NCI-H82 (cell line): ENCODE measurements around the gene OGN.

Experiments
- DNase-seq: peaks from one replicate; lab custom pipeline; 2025; lab: John Stamatoyannopoulos, UW

Gene OGN

DNA sequence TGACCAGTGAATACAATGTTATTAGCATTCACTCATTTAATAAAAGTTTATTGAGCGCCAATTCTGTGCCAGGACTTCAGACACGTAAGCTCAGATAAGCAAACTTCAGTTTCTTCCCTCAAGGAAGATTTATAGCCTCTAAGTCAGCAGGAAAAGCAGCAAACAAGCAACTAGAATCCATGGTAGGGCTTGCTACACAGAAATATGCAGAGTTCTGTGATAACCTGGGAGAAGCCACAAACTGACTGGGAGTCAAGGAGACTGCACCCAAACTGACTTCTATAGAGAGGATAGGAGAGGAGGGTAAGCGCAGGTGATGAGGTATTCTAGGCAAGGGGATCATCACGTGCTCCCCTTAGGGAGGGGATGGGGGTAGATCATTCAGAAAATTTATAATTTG lies 1.4 kb upstream of the OGN start:
- no peak for DNase-seq

DNA sequence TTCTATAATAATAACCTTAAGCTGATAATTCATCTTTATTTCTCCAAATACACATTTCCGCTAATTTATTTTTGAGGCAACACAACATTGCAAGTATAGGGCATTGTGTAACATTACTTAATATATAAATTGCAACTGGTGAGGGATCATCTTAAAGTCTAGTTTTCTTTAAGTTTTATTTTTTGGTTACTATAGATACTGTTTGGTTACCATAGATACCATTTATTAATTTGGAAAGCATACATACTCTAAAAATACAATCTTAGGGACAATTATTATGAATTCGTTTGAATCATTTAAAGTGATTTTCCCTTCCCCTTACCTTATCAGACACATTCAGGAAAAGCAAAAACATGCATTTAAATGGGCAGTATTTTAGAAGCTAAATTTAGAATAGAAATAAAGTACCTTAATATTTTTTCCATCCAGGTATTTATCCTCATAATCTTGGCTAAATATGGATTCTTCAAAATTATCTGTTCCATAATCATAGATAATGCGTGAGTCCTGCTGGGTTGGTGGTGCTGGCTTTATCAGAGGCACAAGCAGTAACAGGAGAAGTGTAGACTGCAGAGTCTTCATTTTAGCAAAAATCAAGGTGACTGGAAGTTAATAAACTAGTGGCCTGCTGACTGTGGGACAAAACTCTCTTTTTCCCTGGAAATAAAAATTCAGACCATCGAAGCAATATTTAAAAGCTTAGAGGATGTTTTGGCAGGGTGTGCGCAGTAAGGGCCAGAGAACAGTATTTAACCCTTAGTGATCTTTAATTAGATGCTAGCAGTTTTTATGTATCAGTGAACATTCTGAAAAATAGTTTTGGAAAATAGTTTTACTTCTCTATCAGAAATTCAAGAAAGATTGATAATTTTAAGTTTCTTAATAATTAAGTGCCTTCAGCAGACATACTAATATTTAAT lies 1.3 kb downstream of the OGN start:
- DNase-seq = no peak

DNA sequence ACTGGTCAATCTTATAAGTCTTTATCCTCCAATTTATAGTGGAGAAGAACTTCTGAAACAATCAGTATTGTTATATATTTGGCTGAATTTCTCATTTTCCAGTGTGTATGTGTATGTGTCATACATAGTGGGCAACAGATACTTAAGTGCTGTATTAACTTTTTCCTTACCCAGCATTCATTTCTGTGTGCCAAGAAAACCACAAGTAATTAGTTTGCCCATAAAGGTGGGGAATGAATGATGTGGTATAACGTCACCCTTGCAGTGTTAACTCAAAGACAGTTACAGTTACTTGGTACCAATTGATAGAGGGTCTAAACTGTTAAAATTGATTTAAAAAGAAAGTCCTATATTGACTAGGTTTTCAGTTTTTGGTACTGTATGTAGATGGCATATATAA lies 2.0 kb downstream of the OGN start:
- no peak for DNase-seq

DNA sequence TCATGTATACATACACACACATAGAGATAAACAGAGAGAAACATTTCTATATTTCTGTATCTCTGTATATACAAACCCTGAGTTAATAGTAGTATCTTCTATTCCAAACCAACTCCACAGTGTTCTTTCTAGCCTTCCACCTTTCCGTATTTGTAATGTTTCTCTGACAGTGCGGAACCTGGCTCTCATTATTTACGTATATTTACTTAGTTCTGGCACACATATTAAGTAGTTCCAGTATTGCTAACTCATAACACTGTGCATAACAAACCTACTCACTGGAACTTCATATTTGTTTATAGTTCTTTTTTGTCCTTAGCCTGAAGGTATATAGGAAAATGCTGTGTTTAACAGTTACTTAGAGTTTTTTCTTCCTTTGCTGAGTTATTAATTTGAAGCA lies 6.5 kb downstream of the OGN start:
- DNase-seq = no peak

DNA sequence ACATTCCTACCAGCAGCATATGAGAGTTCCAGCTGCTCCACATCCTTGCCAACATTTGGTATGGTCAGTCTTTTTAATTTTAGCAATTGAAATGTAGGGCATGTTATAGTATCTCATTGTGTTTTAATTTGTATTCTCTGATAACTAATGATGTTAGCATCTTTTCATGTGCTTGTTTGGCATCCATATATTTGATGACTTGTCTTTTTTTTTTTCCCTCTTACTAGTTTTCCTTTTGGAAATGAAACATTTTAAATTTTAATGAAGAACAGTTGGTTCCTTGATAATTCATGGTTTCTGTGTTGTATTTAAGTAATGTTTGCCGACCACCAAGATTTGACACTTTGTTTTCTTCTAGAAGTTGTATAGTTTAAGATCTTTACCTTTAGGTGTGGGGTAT lies 8.8 kb downstream of the OGN start:
- no peak for DNase-seq

DNA sequence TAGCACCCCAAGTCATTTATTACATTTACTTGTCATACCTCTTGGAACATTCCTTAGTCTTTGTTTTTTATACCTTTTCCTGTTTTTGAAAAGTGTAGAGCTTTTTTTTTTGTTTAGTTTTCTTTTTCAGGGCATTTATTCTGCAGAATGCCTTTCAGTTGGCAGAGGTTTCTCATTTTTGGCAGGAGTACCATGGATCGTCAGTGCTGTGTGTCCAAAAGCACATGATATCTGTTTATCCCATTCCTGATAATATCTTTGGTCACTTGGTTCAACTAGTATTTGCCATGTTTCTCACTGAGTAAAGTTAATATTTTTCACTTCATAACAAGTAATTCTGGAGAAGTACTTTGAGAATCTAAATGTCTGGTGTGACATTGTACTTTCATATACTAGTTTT lies 10.7 kb downstream of the OGN start:
- no peak for DNase-seq

DNA sequence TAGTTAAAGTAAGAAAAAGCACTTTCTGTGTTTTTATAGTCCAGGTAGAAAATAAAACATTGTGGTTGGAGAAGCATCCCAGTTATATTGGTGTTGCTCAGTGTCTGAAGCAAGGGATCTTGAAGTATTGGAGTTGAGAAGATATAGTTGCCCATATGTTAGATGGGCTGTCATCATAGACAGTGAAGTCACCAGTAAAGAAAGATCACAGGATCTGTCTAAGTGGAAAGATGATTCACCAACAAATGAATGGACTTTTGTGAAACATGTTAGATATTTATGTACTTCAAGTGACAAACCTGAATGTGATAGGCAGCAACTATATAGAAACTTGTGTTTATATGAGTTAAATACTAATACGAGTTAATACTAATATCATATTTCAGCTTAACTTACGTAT lies 11.7 kb downstream of the OGN start:
- no peak for DNase-seq

DNA sequence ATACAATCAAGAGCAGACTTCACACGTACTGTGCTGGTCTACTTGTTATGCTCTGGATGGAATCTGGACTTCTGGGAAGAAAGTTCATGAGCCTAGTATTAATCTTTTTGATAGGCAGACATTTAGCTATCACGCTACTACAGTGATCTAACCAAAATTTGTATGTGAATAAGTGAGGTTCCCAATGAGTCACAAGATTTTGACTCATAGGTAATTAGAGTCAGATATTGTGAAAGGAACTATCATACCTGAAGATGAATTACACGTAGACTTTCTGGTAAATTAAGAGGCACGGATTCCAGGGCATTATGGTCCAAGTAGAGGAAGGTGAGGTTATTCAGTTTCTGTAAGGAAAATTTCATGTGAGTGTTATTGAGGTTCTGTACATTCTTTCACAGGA lies 18.4 kb downstream of the OGN start:
- DNase-seq = no peak

DNA sequence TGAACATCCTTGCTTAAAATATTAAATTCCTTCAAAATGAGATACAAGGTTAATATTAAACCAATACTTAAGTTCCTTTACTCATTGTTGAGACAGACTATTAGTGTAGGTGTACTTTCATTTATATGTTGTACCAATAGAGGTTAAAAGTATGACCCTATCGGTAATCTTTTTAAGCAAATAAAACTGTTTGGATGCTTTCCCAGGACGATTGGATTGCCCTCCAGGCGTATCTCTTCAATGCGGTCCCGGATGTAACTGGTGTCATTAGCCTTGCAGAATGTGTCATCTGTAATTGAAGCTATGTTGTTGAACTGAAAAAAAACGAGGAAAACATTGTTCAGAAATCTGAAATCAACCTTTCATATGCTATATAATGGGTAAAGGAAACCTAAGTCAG lies 18.9 kb downstream of the OGN start:
- no peak for DNase-seq

DNA sequence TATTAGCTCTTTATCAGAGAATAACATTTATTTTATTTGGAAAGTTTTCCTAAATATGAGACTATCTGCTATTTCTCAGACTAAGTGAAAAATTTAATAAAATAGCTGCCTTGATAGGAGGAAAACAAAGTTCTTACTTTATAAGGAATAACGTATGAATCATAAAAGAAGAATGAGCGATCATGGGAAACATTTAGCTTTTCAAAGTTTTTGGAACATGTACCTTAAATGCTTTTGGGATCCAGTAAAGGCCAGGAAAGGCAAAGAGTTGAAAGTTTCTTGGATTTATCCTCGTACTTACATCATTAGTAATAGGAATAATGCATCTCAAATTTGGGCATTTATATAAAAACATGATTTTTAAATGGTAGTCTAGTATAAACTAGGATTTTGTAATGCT lies 19.4 kb downstream of the OGN start:
- DNase-seq = no peak

DNA sequence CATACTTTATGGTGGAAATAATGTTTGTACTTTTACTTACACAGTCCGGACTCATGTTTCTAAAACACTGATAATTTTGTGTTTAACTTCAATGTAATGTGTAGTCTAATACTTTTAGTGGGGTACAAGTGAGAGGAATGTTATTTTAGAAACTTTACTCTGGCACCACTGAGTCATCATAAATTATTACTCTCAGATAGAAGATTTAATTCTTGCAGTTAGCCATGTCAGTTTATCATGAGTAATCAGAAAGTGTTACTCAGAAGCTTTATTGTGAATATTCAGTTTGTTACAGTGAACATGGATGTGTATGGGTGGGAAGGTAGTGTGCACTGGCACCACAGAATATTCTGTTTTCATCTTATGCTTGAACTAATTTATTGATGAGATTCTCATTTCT lies 20.0 kb downstream of the OGN start:
- DNase-seq = no peak

DNA sequence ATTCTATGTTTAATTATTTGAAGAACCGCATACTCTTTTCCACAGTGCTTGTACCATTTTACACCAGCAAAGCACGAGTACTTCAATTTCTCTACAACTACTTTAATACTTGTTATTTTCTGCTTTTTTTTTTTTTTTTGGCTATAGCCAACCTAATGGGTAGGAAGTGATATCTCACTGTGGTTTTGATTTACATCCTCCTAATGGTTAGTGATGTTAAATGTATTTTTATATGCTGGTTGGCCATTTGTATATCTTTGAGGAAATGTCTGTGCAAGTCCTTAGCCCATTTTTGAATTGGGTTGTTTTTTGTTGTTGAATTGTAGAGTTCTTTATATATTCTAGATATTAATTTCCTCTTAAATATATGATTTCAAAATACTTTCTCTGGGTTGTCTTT lies 22.6 kb downstream of the OGN start:
- DNase-seq = no peak

DNA sequence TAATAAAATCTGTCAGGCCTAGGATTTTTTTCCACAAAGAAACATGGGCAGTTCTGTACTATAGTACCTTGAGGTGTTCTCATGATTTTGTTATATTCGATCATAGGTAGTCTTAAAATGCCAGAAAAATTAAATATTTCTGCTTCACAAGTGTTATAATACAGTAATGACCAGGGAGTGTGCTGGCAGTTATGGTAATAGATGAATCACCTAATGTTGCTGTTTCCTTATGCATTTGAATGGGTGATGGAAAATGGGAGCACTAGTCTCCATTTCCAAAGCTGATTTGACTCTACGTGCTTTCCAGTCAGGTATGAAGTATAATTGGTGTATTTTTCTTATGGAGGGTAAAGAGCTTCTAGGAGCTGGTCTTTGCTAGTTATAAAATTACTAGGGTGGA lies 23.8 kb downstream of the OGN start:
- DNase-seq = no peak

DNA sequence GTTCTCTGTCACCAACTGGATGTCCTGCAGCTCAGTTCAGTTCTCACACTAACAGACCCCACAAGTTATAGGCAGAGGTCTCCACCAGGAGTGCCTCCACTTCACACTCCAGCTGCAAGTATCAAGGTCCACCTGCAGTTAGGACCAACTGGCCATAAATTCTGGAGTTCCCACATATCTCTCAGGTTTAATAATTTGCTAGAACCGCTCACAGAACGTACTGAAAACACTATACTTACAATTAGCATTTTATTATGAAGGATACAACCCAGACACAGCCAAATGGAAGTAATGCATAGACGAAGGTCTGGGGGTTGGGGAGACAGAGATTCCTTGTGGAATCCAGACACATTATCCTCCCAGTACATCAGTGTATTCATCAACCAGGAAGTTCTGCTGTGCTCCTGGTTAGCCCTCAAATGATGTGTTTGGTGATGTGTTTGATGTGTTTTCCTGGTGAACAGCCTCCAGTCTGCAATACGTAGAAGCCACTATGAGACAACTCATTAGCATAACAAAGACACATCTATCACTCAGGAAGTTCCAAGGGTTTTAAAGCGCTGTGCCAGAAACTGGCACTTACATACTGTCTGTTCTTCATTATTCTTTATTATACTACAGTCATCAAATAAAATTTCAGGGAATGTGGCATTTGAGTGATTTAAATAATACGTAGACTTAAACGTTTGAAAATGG lies 25.4 kb downstream of the OGN start:
- DNase-seq = no peak

DNA sequence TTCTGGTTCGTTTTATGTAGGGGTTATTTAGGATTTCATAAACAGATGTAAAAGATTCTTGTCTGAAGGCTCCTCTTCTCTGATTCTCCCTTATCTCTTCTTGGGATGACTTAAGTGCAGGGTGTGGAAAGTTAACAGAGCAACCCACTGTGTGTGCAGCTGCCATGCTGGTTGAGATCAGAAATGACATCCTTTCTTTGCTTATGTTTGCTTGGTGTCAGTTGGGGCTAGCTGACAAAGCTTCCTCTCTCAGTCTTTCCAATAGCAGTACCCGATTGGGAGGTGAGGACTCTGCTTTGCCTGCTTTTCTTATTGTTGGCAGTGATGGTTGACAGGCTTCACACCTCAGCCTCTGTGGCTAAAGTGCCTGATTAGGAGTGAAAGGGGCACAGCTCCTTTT lies 26.5 kb downstream of the OGN start:
- DNase-seq = no peak

DNA sequence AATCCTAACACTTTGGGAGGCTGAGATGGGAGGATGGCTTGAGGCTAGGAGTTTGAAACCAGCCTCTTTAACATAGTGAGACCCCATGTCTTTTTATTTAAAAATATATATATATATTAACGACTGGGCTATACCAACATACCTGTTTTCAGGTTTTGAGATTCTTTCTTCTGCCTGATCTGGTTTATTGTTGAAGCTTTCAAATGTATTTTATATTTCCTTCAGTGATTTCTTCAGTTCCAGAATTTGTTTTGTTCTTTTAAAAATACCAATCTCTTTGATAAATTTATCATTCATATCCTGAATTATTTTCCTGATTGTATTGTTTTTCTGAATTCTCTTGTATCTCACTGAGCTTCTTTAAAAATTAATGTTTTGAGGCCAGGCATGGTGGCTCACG lies 31.2 kb downstream of the OGN start:
- no peak for DNase-seq

DNA sequence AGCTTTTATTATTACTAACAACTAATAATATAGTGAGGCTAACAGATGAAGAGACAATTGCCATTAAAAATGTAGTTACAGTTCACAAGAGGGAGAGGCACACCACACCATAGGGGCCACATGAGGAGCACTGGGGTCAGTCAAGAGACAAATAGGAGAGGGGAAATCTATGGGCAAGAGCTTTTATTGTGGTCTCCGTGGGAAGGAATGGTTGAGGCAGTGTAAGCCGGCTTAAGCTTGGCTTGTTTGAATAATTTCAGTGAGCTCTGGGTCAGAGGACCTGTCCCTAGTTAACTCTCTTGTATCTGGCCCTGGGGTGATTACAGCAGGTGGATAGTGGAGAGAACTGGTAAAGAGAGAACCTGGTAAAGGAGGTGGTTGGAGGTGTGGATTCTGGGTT lies 35.3 kb downstream of the OGN start:
- peak; percentile 21 for DNase-seq

DNA sequence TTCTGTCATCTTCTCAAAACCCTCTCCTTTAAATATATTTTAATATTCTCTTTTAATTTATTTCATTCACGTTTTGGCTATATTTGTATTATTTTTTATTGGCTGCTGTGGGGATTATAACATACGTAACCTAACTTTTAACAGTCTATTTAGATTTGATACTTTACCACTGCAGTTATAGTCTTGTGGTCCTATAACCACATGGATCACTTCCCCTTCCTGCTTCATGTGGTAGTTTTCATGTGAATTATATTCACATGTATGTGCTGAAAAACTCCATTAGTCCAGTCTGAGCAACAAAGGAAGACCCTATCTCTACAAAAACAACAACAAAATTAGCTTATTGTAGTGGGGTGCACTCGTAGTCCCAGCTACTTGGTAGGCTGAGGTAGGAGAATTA lies 44.3 kb downstream of the OGN start:
- DNase-seq = no peak

DNA sequence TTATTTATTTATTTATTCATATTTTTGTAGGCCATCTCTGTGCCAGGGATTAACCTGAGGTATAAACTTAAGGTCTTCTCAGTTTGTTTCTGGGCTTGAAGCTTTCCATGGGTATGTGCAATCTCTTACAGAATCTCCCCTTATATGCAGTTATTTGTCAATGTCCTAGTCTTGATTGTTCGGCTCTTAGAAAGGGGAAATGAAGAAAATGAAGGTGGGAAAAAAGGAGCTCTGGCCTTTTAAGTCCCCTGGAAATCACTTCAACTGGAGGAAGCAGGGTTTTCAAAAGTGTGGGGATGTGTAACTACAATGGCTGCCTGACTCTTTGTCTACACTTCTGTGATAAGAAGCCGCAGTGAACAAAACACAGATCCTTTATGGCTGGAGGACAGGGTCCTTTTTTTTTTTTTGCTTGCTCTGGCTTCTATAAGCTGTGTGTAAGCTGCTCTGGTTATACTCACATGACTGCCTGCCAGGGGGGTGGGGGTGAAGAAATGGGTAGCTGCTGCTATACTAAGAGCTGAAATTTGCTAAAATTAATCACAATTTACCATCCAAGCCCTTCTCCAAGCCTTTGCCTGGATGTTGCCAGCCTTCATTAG lies 44.9 kb downstream of the OGN start:
- DNase-seq = peak; percentile 6

DNA sequence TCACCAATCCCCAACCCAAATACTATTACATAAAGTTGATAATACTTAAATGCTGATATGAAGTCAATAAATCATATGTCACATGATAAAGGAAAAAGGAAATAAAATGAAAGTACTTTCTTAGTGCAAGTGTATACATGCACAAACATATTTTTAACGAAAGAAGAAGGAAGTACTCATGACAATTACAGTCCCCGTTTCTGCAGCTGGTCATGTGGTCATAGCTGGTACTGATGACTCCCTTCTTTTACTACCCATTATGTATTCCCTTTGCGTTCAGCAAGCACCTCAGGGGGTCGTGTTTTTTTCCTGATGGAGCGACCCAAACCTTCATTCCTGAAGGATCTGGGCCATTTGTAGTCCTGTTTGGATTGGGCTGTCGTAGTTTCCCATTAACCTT lies 51.3 kb downstream of the OGN start:
- DNase-seq = no peak

DNA sequence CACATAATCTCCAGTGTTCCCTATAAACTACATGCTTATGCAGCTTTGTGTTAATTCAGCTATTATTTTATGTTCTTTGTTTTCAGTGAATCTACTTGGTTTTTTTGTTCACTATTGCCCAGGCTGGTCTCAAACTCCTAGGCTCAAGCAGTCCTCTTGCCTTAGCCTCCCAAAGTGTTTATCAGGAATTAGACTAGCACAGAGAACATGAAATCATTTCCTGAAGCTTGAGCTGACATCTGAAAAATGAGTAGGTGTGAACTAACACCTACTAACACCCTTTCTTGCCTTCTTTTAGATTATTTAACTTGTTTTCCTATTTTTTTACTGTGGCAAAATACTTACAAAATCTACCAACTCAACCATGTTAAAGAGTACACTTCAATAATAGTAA lies 53.6 kb downstream of the OGN start:
- DNase-seq = no peak

DNA sequence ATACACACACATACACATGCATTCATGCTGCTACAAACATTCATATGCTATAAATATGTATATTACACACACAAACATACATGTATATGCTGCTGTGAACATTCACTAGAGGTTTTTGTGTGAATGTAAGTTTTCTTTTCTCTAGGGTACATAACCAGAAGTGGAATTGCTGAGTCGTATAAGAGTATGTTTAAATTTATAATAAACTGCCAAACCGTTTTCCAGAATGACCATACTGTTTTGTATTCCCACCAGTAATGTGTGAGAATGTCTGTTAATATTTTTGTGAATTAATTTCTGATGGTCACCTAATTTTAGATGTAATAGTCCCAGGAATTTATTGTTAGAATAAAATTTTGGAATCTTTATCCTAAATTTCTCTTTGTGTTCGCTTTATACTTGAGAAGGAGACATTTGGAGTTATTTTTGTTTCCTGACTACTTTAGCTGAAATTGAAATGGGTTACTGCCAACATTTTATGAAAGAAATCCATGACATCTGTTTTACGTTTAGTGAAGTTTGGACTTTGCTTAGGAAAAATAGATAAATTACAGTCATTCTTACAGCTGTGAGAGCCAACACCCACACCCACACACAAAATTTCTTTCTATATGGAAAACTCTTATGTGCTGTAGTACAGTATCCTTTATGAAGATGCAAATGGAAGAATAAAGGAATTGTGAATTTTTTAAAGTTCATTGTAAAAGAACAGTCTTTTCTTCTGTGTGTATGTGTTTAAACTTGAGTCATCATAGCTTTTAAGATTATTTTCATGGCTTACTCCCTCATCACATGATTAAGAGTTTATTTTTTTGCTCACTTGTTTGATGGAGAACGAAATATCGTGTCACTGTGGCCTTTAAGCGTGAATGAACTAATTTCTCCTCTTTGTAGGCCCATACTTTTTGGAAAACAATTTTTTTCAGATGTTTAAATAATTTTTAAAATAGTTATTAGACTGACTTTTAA lies 54.3 kb downstream of the OGN start:
- DNase-seq = no peak
